Measurements from ENCODE around the gene PGGT1B.

The PGGT1B gene

GRCh38 chr5:115166744-115167393 lies 95.8 kb downstream of the PGGT1B start:
- Histone ChIP-seq H3K4me3 (ENCODE audit: low read depth in 1 of 2, low read length in 1 of 2) (no peak overlapping the region), H3K27me3 (peaks cover 100% of the 10 kb centered on the region), H3K4me1 (ENCODE audit: control insufficient read depth in 1 of 2, insufficient read depth in 1 of 2, low read depth in 1 of 2, low read length in 1 of 2) (peaks cover 20 to 25% of the 10 kb centered on the region in 2 experiments), H3K9me3 (no peaks in the 10 kb centered on the region), H3K27ac (no peak overlapping the region), H3K36me3 (no peaks in the 10 kb centered on the region)
- TF ChIP-seq, protein P1, sequence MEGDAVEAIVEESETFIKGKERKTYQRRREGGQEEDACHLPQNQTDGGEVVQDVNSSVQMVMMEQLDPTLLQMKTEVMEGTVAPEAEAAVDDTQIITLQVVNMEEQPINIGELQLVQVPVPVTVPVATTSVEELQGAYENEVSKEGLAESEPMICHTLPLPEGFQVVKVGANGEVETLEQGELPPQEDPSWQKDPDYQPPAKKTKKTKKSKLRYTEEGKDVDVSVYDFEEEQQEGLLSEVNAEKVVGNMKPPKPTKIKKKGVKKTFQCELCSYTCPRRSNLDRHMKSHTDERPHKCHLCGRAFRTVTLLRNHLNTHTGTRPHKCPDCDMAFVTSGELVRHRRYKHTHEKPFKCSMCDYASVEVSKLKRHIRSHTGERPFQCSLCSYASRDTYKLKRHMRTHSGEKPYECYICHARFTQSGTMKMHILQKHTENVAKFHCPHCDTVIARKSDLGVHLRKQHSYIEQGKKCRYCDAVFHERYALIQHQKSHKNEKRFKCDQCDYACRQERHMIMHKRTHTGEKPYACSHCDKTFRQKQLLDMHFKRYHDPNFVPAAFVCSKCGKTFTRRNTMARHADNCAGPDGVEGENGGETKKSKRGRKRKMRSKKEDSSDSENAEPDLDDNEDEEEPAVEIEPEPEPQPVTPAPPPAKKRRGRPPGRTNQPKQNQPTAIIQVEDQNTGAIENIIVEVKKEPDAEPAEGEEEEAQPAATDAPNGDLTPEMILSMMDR (IDR thresholded peaks at IDR 0.05): no peak

DNA sequence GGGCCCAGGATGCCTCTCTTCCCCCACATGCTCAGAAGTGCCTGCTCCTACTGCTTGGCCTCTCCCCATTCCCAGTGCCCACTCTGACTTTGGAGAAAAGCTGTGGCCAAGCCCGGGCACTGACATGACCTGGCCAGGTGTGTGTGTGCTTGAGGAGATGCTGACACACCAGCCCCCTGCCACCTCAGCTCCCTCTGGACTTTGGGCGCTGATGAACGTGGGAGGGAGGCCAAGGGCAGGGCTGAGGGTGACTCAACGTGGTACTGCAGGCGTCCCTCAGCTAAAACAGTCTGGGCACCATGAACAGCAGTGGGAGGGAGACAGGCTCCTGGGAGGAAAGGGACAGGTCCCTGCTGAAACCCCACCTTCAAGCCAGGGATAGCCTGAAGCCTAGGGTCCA lies 96.9 kb downstream of the PGGT1B start:
- H3K27ac ChIP-seq: no peak overlapping the region
- no peaks in the 10 kb centered on the region for H3K36me3 ChIP-seq
- H3K27me3 ChIP-seq: peaks cover 100% of the 10 kb centered on the region
- peaks cover 15 to 17% of the 10 kb centered on the region in 2 experiments for H3K4me1 ChIP-seq (ENCODE audit: control insufficient read depth in 1 of 2, insufficient read depth in 1 of 2, low read depth in 1 of 2, low read length in 1 of 2)
- H3K4me3 ChIP-seq (ENCODE audit: low read depth in 1 of 2, low read length in 1 of 2): no peak overlapping the region
- TF ChIP-seq, protein P1 (IDR thresholded peaks at IDR 0.05): no peak
- H3K9me3 ChIP-seq: no peaks in the 10 kb centered on the region

DNA sequence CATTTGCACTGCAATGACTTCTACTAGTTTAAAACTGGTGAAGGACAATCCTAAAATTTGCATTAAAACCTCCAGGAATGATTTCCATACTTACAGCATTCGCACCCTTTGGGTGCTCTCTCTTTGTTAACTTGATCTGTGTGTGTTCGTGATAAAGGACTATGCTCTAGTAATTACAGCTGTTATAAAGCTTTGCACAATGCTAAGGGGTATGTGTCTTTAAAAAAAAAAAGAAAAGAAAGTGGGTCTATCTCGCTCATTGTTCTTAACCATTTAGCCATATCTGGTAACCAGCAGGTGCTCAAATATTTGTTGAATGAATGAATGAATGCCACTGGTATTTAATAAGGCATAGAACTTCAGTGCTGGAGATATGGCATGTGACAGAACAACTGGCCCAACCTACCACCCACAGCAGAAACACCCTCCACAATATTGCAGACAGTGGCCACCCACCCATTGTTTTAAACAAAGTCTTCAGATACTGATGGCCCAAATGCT lies 101.7 kb downstream of the PGGT1B start:
- no peaks in the 10 kb centered on the region for H3K4me1 ChIP-seq (ENCODE audit: control insufficient read depth in 1 of 2, insufficient read depth in 1 of 2, low read depth in 1 of 2, low read length in 1 of 2)
- H3K27ac ChIP-seq: no peak overlapping the region
- H3K4me3 ChIP-seq (ENCODE audit: low read depth in 1 of 2, low read length in 1 of 2): no peak overlapping the region
- no peaks in the 10 kb centered on the region for H3K9me3 ChIP-seq
- H3K27me3 ChIP-seq: peaks cover 93% of the 10 kb centered on the region
- TF ChIP-seq, protein P1 (IDR thresholded peaks at IDR 0.05): no peak
- H3K36me3 ChIP-seq: no peaks in the 10 kb centered on the region
